VCaP (cell line): ENCODE data around the gene CD200R1L.

Experiments
- H3K27ac ChIP-seq: fragments of 450-650 bp; 2 replicates; pipeline ENCODE4 v1.5.1; 2017
- CTCF ChIP-seq: fragments of 450-650 bp; conservative IDR thresholded peaks from 2 replicates; pipeline ENCODE4 v1.5.1; 2017; ENCODE audit warnings: mild to moderate bottlenecking, moderate library complexity

CD200R1L gene

GRCh38 chr3:112818289-112818688, 28.4 kb downstream of the CD200R1L start:
- H3K27ac ChIP-seq: no peak overlapping the region
- TF ChIP-seq CTCF: no peak

GRCh38 chr3:112817797-112818196, 28.9 kb downstream of the CD200R1L start:
- no peak overlapping the region for H3K27ac ChIP-seq
- no peak for TF ChIP-seq CTCF

GRCh38 chr3:112817271-112817670, 29.4 kb downstream of the CD200R1L start:
- no peak for TF ChIP-seq CTCF
- no peak overlapping the region for H3K27ac ChIP-seq

- H3K27ac ChIP-seq: no peak overlapping the region
- no peak for TF ChIP-seq CTCF
These were observed 30.7 kb downstream of the CD200R1L start for GRCh38 chr3:112815981-112816380.

GRCh38 chr3:112814266-112814665, 32.4 kb downstream of the CD200R1L start:
- TF ChIP-seq CTCF: peak; percentile 73
- no peak overlapping the region for H3K27ac ChIP-seq

GRCh38 chr3:112813723-112814171, 32.9 kb downstream of the CD200R1L start:
- H3K27ac ChIP-seq: no peak overlapping the region
- TF ChIP-seq CTCF: no peak

- TF ChIP-seq CTCF: no peak
- no peak overlapping the region for H3K27ac ChIP-seq
These were observed 33.6 kb downstream of the CD200R1L start for GRCh38 chr3:112813016-112813415.
